NCI-H2196 (cell line): ENCODE results near the gene GSK3B.

ENCODE experiments used
- DNase-seq: peaks from one replicate; lab custom pipeline; 2025; ENCODE audit not compliant: unreplicated experiment; lab: John Stamatoyannopoulos, UW

The GSK3B gene

GRCh38 chr3:119885746-119886530, 208.3 kb downstream of the GSK3B start:
- DNase-seq: no peak

GRCh38 chr3:119884161-119884557, 210.1 kb downstream of the GSK3B start:
- DNase-seq: no peak

- DNase-seq: no peak
Measured at GRCh38 chr3:119883461-119884160, 210.6 kb downstream of the GSK3B start.

GRCh38 chr3:119880966-119881365, 213.3 kb downstream of the GSK3B start:
- no peak for DNase-seq

- DNase-seq: no peak
Measured at GRCh38 chr3:119873646-119874045, 220.6 kb downstream of the GSK3B start.

GRCh38 chr3:119872773-119873172, 221.5 kb downstream of the GSK3B start:
- no peak for DNase-seq

- DNase-seq: no peak
Measured at GRCh38 chr3:119871571-119871970, 222.7 kb downstream of the GSK3B start.

GRCh38 chr3:119870512-119870911, 223.7 kb downstream of the GSK3B start:
- no peak for DNase-seq

- DNase-seq: no peak
Measured at GRCh38 chr3:119864476-119864875, 229.8 kb downstream of the GSK3B start.

- DNase-seq: no peak
Measured at GRCh38 chr3:119862616-119863015, 231.6 kb downstream of the GSK3B start.

- no peak for DNase-seq
Measured at GRCh38 chr3:119861681-119862080, 232.6 kb downstream of the GSK3B start.

GRCh38 chr3:119859728-119860127, 234.5 kb downstream of the GSK3B start:
- no peak for DNase-seq

- DNase-seq: no peak
Measured at GRCh38 chr3:119858957-119859356, 235.3 kb downstream of the GSK3B start.

GRCh38 chr3:119856695-119857094, 237.6 kb downstream of the GSK3B start:
- no peak for DNase-seq

GRCh38 chr3:119849126-119849525, 245.1 kb downstream of the GSK3B start:
- DNase-seq: no peak

- DNase-seq: no peak
Measured at GRCh38 chr3:119841808-119842471, 252.3 kb downstream of the GSK3B start.

- no peak for DNase-seq
Measured at GRCh38 chr3:119835556-119835955, 258.7 kb downstream of the GSK3B start.

GRCh38 chr3:119834754-119835370, 259.4 kb downstream of the GSK3B start:
- DNase-seq: no peak

GRCh38 chr3:119831941-119832371, 262.3 kb downstream of the GSK3B start:
- DNase-seq: peak; percentile 18

GRCh38 chr3:119831022-119831421, 263.2 kb downstream of the GSK3B start:
- no peak for DNase-seq

- no peak for DNase-seq
Measured at GRCh38 chr3:119829420-119829819, 264.8 kb downstream of the GSK3B start.
